CD4-positive, alpha-beta memory T cell (primary cell): ENCODE measurements around the gene MGAT1. TPM values are rescaled to one million over a fixed set of nuclear protein-coding genes. Genes with fewer than 3 reads are reported as not detected.

Experiments
- CTCF ChIA-PET: fragments of 350-600 bp; sonication (Branson Sonifier 250); formaldehyde crosslinking; loops from one replicate; lab custom pipeline; 2021; ENCODE audit warnings: inconsistent platforms; ENCODE audit not compliant: partially characterized antibody; lab: Charles Lee
- POLR2A ChIA-PET: fragments of 350-600 bp; sonication (Branson Sonifier 250); formaldehyde crosslinking; loops from one replicate; lab custom pipeline; 2021; ENCODE audit not compliant: partially characterized antibody; lab: Charles Lee
- DNase-seq, 5 donors: peaks; one replicate each; pipeline versions ENCODE4 v3.0.0 to v3.0.0-alpha.2; 2020 to 2022; ENCODE audit warnings: mixed read lengths in 1 of 5
- H3K27ac ChIP-seq: one replicate; pipeline ENCODE4 v1.7.0; 2013; ENCODE audit warnings: low read depth, low read length
- H3K27me3 ChIP-seq: 2 replicates; pipeline ENCODE4 v1.7.0; 2013; ENCODE audit warnings: mild to moderate bottlenecking, low read length, moderate library complexity; ENCODE audit not compliant: insufficient read depth
- H3K36me3 ChIP-seq: 2 replicates; pipeline ENCODE4 v1.7.0; 2013; ENCODE audit warnings: mild to moderate bottlenecking, low read length, moderate library complexity; ENCODE audit not compliant: insufficient read depth
- H3K4me1 ChIP-seq: 2 replicates; pipeline ENCODE4 v1.7.0; 2013; ENCODE audit warnings: mild to moderate bottlenecking, low read length, moderate library complexity; ENCODE audit not compliant: insufficient read depth
- H3K4me3 ChIP-seq, 2 donors: one replicate each; pipeline ENCODE4 v1.7.0; 2013; ENCODE audit warnings: low read length in 2 of 2, mild to moderate bottlenecking in 1 of 2
- H3K9me3 ChIP-seq, 2 donors: one replicate each; pipeline ENCODE4 v1.7.0; 2013; ENCODE audit warnings: low read length in 2 of 2, control low read depth in 1 of 2; ENCODE audit not compliant: control insufficient read depth in 1 of 2
- H3K27ac Mint-ChIP-seq, 7 donors: one replicate each; pipeline ENCODE4 v1.8.0; 2020 to 2021; ENCODE audit warnings: mixed read lengths in 7 of 7, mild to moderate bottlenecking in 6 of 7, inconsistent platforms in 3 of 7, moderate library complexity in 3 of 7
- H3K27me3 Mint-ChIP-seq, 2 donors: one replicate each; pipeline ENCODE4 v1.8.0; 2020 to 2021; ENCODE audit warnings: mixed read lengths in 2 of 2
- H3K36me3 Mint-ChIP-seq, 2 donors: one replicate each; pipeline ENCODE4 v1.8.0; 2020 to 2021; ENCODE audit warnings: mixed read lengths in 2 of 2, inconsistent platforms in 1 of 2, mild to moderate bottlenecking in 1 of 2
- H3K4me1 Mint-ChIP-seq, 4 donors: one replicate each; pipeline ENCODE4 v1.8.0; 2020 to 2021; ENCODE audit warnings: mixed read lengths in 4 of 4, mild to moderate bottlenecking in 1 of 4
- H3K4me3 Mint-ChIP-seq, 8 donors: one replicate each; pipeline ENCODE4 v1.8.0; 2020 to 2021; ENCODE audit warnings: mixed read lengths in 8 of 8, mild to moderate bottlenecking in 7 of 8, moderate library complexity in 6 of 8, inconsistent platforms in 3 of 8
- H3K9me3 Mint-ChIP-seq, 8 donors: one replicate each; pipeline ENCODE4 v1.8.0; 2020 to 2021; ENCODE audit warnings: mixed read lengths in 8 of 8, mild to moderate bottlenecking in 5 of 8, inconsistent platforms in 3 of 8, moderate library complexity in 1 of 8
- intact Hi-C: fragments of 100-400 bp; cut with micrococcal nuclease; formaldehyde crosslinking; loops from one replicate; pipeline ENCODE4 v1.15.1; 2023
- polyA plus RNA-seq, 2 donors: library from polyadenylated mRNA; unstranded; fragments of 300-500 nt; fragmentation: Illumina TruSeq; gene quantifications; one replicate each; pipeline ENCODE4 v1.2.3, GENCODE V29; 2021
- total RNA-seq, 2 experiments: library from RNA; stranded (reverse); gene quantifications; one replicate each; pipeline ENCODE4 v1.2.3, GENCODE V29; 2021

The MGAT1 gene
- total and polyA plus RNA-seq, 4 experiments from 2014 or later: 135 to 187 (median 168) TPM

DNA sequence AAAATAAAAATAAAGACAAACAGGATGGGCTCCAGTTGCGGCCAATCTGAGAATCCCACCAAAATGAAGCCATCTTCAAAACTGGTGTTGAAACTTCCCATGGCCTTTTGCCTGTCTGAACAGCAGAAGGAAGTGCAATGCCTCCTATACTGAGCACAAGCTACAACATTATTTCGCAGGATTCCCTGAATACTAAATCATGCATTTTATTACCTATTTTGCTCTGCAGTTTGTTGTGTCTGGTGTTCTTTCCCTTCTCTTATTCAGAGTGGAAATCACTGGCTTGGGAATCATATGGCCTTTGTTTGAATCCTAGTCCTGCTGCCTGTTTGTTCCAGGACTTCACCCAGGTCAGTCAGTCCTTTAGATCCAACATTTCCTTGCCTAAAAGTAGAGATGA, 62.6 kb downstream of the MGAT1 start, which contains the start of gene OR2Y1:
Gene OR2Y1, minus strand, starts transcription at position 101 of the 400 bp plus-strand sequence. Its CDS starts 0 bp downstream, at position 101.
- POLR2A ChIA-PET: no interaction called here

DNA sequence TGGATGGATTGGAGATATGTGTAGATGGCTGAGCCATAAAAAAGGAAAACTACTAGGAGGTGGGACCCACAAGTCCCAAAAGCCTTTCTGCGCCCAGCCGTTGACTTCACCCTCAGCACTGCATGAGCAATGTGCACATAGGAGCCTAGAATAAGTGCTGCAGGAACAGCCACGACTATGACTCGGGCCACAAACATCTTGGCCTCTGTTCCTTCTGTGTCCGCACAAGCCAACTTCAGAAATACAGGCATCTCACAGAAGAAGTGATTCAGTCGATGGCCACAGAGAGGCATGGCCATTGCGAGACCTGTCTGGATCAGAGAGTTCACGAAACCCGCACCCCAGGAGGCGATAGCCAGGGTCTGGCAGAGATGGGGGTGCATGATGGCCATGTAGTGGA, 63.3 kb downstream of the MGAT1 start:
- intact Hi-C loops: no loop called here
- no peak for DNase-seq
- peaks cover 19 to 30% of the 10 kb centered on the region in 2 donors for H3K27me3 Mint-ChIP-seq
- H3K4me1 Mint-ChIP-seq: no peaks in the 10 kb centered on the region
- H3K4me3 Mint-ChIP-seq: no peak overlapping the region
- ChIA-PET CTCF (no interaction called here), POLR2A (no interaction called here)
- Histone ChIP-seq H3K27me3 (peaks cover 4% of the 10 kb centered on the region), H3K36me3 (no peaks in the 10 kb centered on the region), H3K9me3 (no peaks in the 10 kb centered on the region), H3K4me1 (no peaks in the 10 kb centered on the region), H3K4me3 (no peak overlapping the region), H3K27ac (no peak overlapping the region)
- no peaks in the 10 kb centered on the region for H3K9me3 Mint-ChIP-seq
- H3K27ac Mint-ChIP-seq: peak overlapping the region in 1 of 7 donors; percentile 24
- H3K36me3 Mint-ChIP-seq: no peaks in the 10 kb centered on the region

More for the DNA sequence above, 62.6 kb downstream of the MGAT1 start, which contains the start of gene OR2Y1:
- intact Hi-C loops: no loop called here
- no peaks in the 10 kb centered on the region for H3K36me3 ChIP-seq
- H3K9me3 ChIP-seq: no peaks in the 10 kb centered on the region
- CTCF ChIA-PET: no interaction called here
- Mint-ChIP-seq H3K4me1 (no peaks in the 10 kb centered on the region), H3K27me3 (peaks cover 18 to 30% of the 10 kb centered on the region in 2 donors), H3K9me3 (no peaks in the 10 kb centered on the region), H3K4me3 (no peak within 1 kb of the TSS), H3K36me3 (no peaks in the 10 kb centered on the region), H3K27ac (peak within 1 kb of the TSS in 1 of 7 donors; percentile 24)
- no peak within 1 kb of the TSS for H3K27ac ChIP-seq
- H3K4me1 ChIP-seq: no peaks in the 10 kb centered on the region
- DNase-seq: no peak
- H3K4me3 ChIP-seq: no peak within 1 kb of the TSS
- peaks cover 4% of the 10 kb centered on the region for H3K27me3 ChIP-seq

DNA sequence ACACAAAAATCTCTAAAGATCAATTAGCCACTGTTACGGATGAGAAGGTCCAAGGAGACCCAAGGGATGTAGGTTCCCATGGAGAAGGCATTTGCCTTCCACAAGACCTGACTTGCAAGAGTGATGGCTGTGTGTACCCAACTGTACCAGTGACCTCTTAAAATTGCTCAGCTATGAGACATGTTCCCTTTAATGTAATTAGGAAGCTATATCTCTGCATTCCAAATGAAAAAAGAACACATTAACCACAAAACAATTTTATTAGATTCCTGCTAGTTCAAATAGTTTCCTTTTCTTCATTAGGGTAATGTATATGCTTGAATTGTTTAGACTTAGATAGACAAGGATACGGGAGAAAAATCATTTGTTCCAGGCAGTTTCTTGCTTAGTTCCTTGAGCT, 66.1 kb downstream of the MGAT1 start:
- CTCF ChIA-PET: no interaction called here
- no peaks in the 10 kb centered on the region for H3K36me3 Mint-ChIP-seq

More for the DNA sequence above, 66.1 kb downstream of the MGAT1 start:
- DNase-seq: no peak
- Histone ChIP-seq H3K36me3 (no peaks in the 10 kb centered on the region), H3K27me3 (peaks cover 9% of the 10 kb centered on the region), H3K4me1 (no peaks in the 10 kb centered on the region), H3K4me3 (no peak overlapping the region), H3K9me3 (no peaks in the 10 kb centered on the region), H3K27ac (no peak overlapping the region)
- Mint-ChIP-seq H3K4me1 (no peaks in the 10 kb centered on the region), H3K4me3 (no peak overlapping the region), H3K9me3 (peaks cover 0 to 1% (median 0%) of the 10 kb centered on the region in 8 donors), H3K27me3 (peaks cover 20 to 29% of the 10 kb centered on the region in 2 donors), H3K27ac (no peak overlapping the region)
- POLR2A ChIA-PET: no interaction called here
- intact Hi-C loops: no loop called here

Other genes starting within 250 kb of the MGAT1 start
- not detected for gene SCGB3A1, start 211.3 kb downstream of the MGAT1 start, total RNA-seq
- gene SCGB3A1, start 211.3 kb downstream of the MGAT1 start, polyA plus RNA-seq: not detected
- 10 to 100 TPM in 1 of 2 experiments, 1 to 10 TPM in 1; 6.9 to 10.3 TPM for gene FLT4, start 153.2 kb downstream of the MGAT1 start, total RNA-seq
- 1 to 10 TPM in 1 of 2 donors, not detected in 1; 1.2 TPM for gene FLT4, start 153.2 kb downstream of the MGAT1 start, polyA plus RNA-seq
- not detected for gene OR2Y1, start 62.7 kb downstream of the MGAT1 start, total RNA-seq
- not detected for gene OR2Y1, start 62.7 kb downstream of the MGAT1 start, polyA plus RNA-seq
- gene ZFP62, start 58.5 kb upstream of the MGAT1 start, total RNA-seq: 10 to 100 TPM; 71.1 to 71.7 TPM
- 10 to 100 TPM; 11.4 to 21.1 TPM for gene ZFP62, start 58.5 kb upstream of the MGAT1 start, polyA plus RNA-seq
- not detected for gene BTNL8, start 96.4 kb upstream of the MGAT1 start, total RNA-seq
- gene BTNL8, start 96.4 kb upstream of the MGAT1 start, polyA plus RNA-seq: not detected
- not detected for gene BTNL3, start 186.0 kb upstream of the MGAT1 start, total RNA-seq
- not detected for gene BTNL3, start 186.0 kb upstream of the MGAT1 start, polyA plus RNA-seq
- not detected for gene BTNL9, start 237.5 kb upstream of the MGAT1 start, total RNA-seq
- not detected for gene BTNL9, start 237.5 kb upstream of the MGAT1 start, polyA plus RNA-seq